B cell (primary cell): ENCODE measurements around the gene SLC6A6. TPM values are rescaled to one million over a fixed set of nuclear protein-coding genes. Genes with fewer than 3 reads are reported as not detected.
A peak's percentile ranks its signal among the peaks of the same experiment; 100 is the strongest.

Experiments
- ATAC-seq: fragments of 200-7000 bp; cut with Tn5 transposase; one replicate; pipeline ENCODE4 v1.10.0; 2021; ENCODE audit warnings: low read depth, mild to moderate bottlenecking, moderate number of reproducible peaks, moderate library complexity
- CTCF ChIA-PET: fragments of 350-600 bp; sonication (Branson Sonifier 250); formaldehyde crosslinking; loops from one replicate; lab custom pipeline; 2021; ENCODE audit warnings: antibody characterized with exemption, inconsistent platforms; lab: Charles Lee
- POLR2A ChIA-PET: fragments of 350-600 bp; sonication (Branson Sonifier 250); formaldehyde crosslinking; loops from one replicate; lab custom pipeline; 2021; ENCODE audit warnings: antibody characterized with exemption; lab: Charles Lee
- DNase-seq: peaks from one replicate; pipeline ENCODE4 v3.0.0; 2013
- H2AFZ ChIP-seq: 2 replicates; pipeline ENCODE4 v1.6.1; 2012; ENCODE audit warnings: mild to moderate bottlenecking, low read depth, low read length; ENCODE audit not compliant: insufficient read depth, poor library complexity, severe bottlenecking
- H3K27ac ChIP-seq, 2 donors: 1 replicate in 1 of 2; 2 replicates in 1 of 2; pipeline ENCODE4 v1.5.1; 2012 to 2013; ENCODE audit warnings: low read length in 2 of 2, mild to moderate bottlenecking in 2 of 2, moderate library complexity in 1 of 2
- H3K27me3 ChIP-seq, 4 experiments: fragments of 200-600 bp in 1 of 4; sonication (generic) in 1 of 4; replicated peaks in 1 of 4; 1 replicate in 2 of 4; 2 replicates in 2 of 4; pipeline versions ENCODE4 v1.6.1 to v1.7.0; 2013 to 2016; ENCODE audit warnings: low read length in 3 of 4, mild to moderate bottlenecking in 2 of 4, mixed read lengths in 1 of 4, moderate library complexity in 1 of 4; ENCODE audit not compliant: insufficient read depth in 4 of 4, control insufficient read depth in 3 of 4; ENCODE audit errors: control extremely low read depth in 1 of 4
- H3K36me3 ChIP-seq, 2 experiments: replicated peaks in 1 of 2; 1 replicate in 1 of 2; 2 replicates in 1 of 2; pipeline versions ENCODE4 v1.6.1 to v1.7.1; 2013; ENCODE audit warnings: low read length in 1 of 2; ENCODE audit not compliant: insufficient read depth in 2 of 2, control insufficient read depth in 1 of 2; ENCODE audit errors: control extremely low read depth in 1 of 2, extremely low read depth in 1 of 2
- H3K4me1 ChIP-seq, 2 donors: fragments of 200-600 bp in 1 of 2; sonication (generic) in 1 of 2; 1 replicate in 1 of 2; 2 replicates in 1 of 2; pipeline versions ENCODE4 v1.5.1 to v1.6.1; 2013 to 2017; ENCODE audit warnings: low read length in 2 of 2; ENCODE audit not compliant: control insufficient read depth in 2 of 2, insufficient read depth in 2 of 2
- H3K4me2 ChIP-seq: replicated peaks from 2 replicates; pipeline ENCODE3; 2012; ENCODE audit warnings: mild to moderate bottlenecking, low read depth, low read length; ENCODE audit not compliant: poor library complexity, severe bottlenecking
- H3K4me3 ChIP-seq, 5 experiments: fragments of 200-600 bp in 1 of 5; sonication (generic) in 1 of 5; 1 replicate in 3 of 5; 2 replicates in 2 of 5; pipeline versions ENCODE4 v1.5.1 to v1.7.0; 2011 to 2016; ENCODE audit warnings: low read length in 4 of 5, mild to moderate bottlenecking in 4 of 5, low read depth in 2 of 5, control low read depth in 1 of 5, moderate library complexity in 1 of 5; ENCODE audit not compliant: insufficient read depth in 1 of 5; ENCODE audit errors: control extremely low read depth in 1 of 5, extremely low read depth in 1 of 5
- H3K79me2 ChIP-seq: fragments of 200-600 bp; sonication (generic); one replicate; pipeline ENCODE4 v1.6.0; 2016; ENCODE audit warnings: low read length; ENCODE audit not compliant: control insufficient read depth, insufficient read depth
- H3K9ac ChIP-seq: fragments of 200-600 bp; sonication (generic); 2 replicates; pipeline ENCODE4 v1.6.1; 2017; ENCODE audit warnings: mild to moderate bottlenecking, low read length, moderate library complexity
- H3K9me3 ChIP-seq, 3 donors: one replicate each; pipeline versions ENCODE4 v1.6.1 to v1.7.1; 2013; ENCODE audit warnings: low read length in 2 of 3; ENCODE audit not compliant: control insufficient read depth in 2 of 3, insufficient read depth in 1 of 3; ENCODE audit errors: control extremely low read depth in 1 of 3
- H4K20me1 ChIP-seq: 2 replicates; pipeline ENCODE4 v1.6.0; 2012; ENCODE audit warnings: mild to moderate bottlenecking, low read length; ENCODE audit not compliant: insufficient read depth, control insufficient read depth, poor library complexity, severe bottlenecking
- H3K27ac Mint-ChIP-seq: one replicate; pipeline ENCODE4 v1.8.0; 2021; ENCODE audit warnings: mixed read lengths
- H3K27me3 Mint-ChIP-seq: one replicate; pipeline ENCODE4 v1.8.0; 2021; ENCODE audit warnings: mixed read lengths
- H3K4me1 Mint-ChIP-seq: one replicate; pipeline ENCODE4 v1.8.0; 2021; ENCODE audit warnings: mixed read lengths
- H3K4me3 Mint-ChIP-seq: one replicate; pipeline ENCODE4 v1.8.0; 2021; ENCODE audit warnings: mixed read lengths
- H3K9me3 Mint-ChIP-seq: one replicate; pipeline ENCODE4 v1.8.0; 2022; ENCODE audit warnings: mixed read lengths; ENCODE audit not compliant: insufficient read depth
- CTCF ChIP-seq: fragments of 200-600 bp; IDR thresholded peaks from one replicate; pipeline ENCODE4 v1.8.0; 2022; ENCODE audit warnings: antibody characterized with exemption, mild to moderate bottlenecking
- EZH2 ChIP-seq: IDR thresholded peaks from 2 replicates; pipeline ENCODE4 v1.6.1; 2012; ENCODE audit warnings: borderline replicate concordance, low read depth, mild to moderate bottlenecking, moderate library complexity, low read length; ENCODE audit not compliant: insufficient read depth, poor library complexity, severe bottlenecking
- WGBS: methylation state at CpG from one replicate; pipeline ENCODE4 v1.1.5; 2013; ENCODE audit warnings: missing lambda C conversion rate; ENCODE audit not compliant: insufficient coverage; 5-methylcytosine and 5-hydroxymethylcytosine counted together
- intact Hi-C: fragments of 100-400 bp; cut with micrococcal nuclease; formaldehyde crosslinking; loops from one replicate; pipeline ENCODE4 v1.10.0; 2022
- polyA plus RNA-seq: library from polyadenylated mRNA; depleted of rRNA; stranded (reverse); fragments of >200 nt; gene quantifications from 2 replicates; pipeline ENCODE4 v1.2.3, GENCODE V29; 2012
- total RNA-seq, 2 donors: library from RNA; stranded (reverse); fragments of 120-200 nt in 1 of 2; gene quantifications; 1 replicate in 1 of 2; 2 replicates in 1 of 2; pipeline versions ENCODE4 v1.2.3 to v1.2.4, GENCODE V29; 2013 to 2022

The SLC6A6 gene
- total and polyA plus RNA-seq, 2 donors (not counting 1 experiment from before 2014, with no cell fraction given) = 34.2 to 48.7 TPM

GRCh38 chr3:14404631-14405359, 2.4 kb downstream of the SLC6A6 start:
- Mint-ChIP-seq H3K4me1 (peaks cover 63% of the 10 kb centered on the region), H3K4me3 (peak overlapping the region; percentile 99), H3K9me3 (no peaks in the 10 kb centered on the region), H3K27ac (no peak overlapping the region), H3K27me3 (no peaks in the 10 kb centered on the region)
- TF ChIP-seq EZH2 (no peak), CTCF (no peak)
- intact Hi-C loops = loop anchor here (10.0 kb wide), 1 partner anchor 510 kb away; no protein-coding TSS in a partner anchor
- CTCF ChIA-PET = interaction anchor here (1.2 to 1.4 kb wide), 2 partner anchors 27 to 62 kb away, joined by 4 read pairs; no protein-coding TSS in a partner anchor
- H2AFZ ChIP-seq = no peak overlapping the region
- 84% methylated on average over 9 of the region's 11 CpGs for WGBS
- H3K9me3 ChIP-seq = no peaks in the 10 kb centered on the region
- H3K4me1 ChIP-seq = peaks cover 39 to 53% of the 10 kb centered on the region in 2 donors
- ATAC-seq (no peak), DNase-seq (no peak)
- no peak overlapping the region for H3K9ac ChIP-seq
- peaks cover 69% of the 10 kb centered on the region for H3K79me2 ChIP-seq
- peaks cover 0 to 11% of the 10 kb centered on the region in 2 experiments for H3K36me3 ChIP-seq
- POLR2A ChIA-PET = no interaction called here
- peaks cover 56% of the 10 kb centered on the region for H4K20me1 ChIP-seq
- peak overlapping the region in 1 of 5 experiments; percentile 87 for H3K4me3 ChIP-seq
- H3K27me3 ChIP-seq = no peaks in the 10 kb centered on the region
- no peak overlapping the region for H3K27ac ChIP-seq
- H3K4me2 ChIP-seq = peak overlapping the region; percentile 94
